PC-3 (cell line): ENCODE measurements around the gene HPS5.

Source experiments
- CTCF ChIP-seq: fragments of 300-600 bp; sonication (generic); conservative IDR thresholded peaks from 2 replicates; pipeline ENCODE4 v1.5.1; 2017; ENCODE audit warnings: antibody characterized with exemption, low read depth, mild to moderate bottlenecking, low read length
- EZH2 ChIP-seq: fragments of 300-600 bp; sonication (generic); IDR thresholded peaks from one replicate; pipeline ENCODE4 v1.6.1; 2017; ENCODE audit warnings: antibody characterized with exemption, mild to moderate bottlenecking, low read length; ENCODE audit not compliant: unreplicated experiment

DNA sequence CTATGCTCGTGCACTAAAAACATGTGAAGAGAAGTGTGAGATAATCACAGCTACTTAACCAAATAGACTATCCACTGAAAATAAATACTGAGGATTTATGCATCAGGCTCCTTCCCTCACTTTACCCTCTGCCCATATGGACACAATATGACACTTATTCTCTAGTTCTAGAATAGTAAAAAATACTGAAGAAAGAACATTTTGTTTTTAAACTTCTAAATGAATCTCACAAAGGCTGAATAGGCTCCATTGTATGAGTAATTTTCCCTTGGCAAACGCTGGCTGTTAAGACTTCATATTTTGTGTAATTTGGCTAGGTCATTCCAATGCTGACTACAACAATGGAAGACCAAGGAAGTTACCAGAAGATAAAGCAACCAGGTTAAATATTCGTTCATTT is 9.9 kb downstream of the HPS5 start:
- TF ChIP-seq CTCF (no peak), EZH2 (no peak)
